PC-3 (cell line): ENCODE measurements around the gene AQP6. TPM values are rescaled to one million over a fixed set of nuclear protein-coding genes. Genes with fewer than 3 reads are reported as not detected.

Experiments
- ATAC-seq: fragments of 200-7000 bp; cut with Tn5 transposase; 2 replicates; pipeline ENCODE4 v1.9.1; 2020; ENCODE audit warnings: mild to moderate bottlenecking, moderate library complexity
- BruUV-seq: library from RNA; stranded (reverse); fragments of 400-500 nt; replicated peaks from 2 replicates; lab custom pipeline; 2021; lab: Mats Ljungman, UMichigan
- CTCF ChIA-PET: fragments of 300-600 bp; sonication (Branson Sonifier 250); formaldehyde crosslinking; loops from one replicate; lab custom pipeline; 2022; ENCODE audit warnings: antibody characterized with exemption; lab: Charles Lee
- POLR2A ChIA-PET: fragments of 300-600 bp; sonication (Branson Sonifier 250); formaldehyde crosslinking; loops from one replicate; lab custom pipeline; 2022; ENCODE audit warnings: antibody characterized with exemption; ENCODE audit not compliant: unreplicated experiment; lab: Charles Lee
- DNase-seq: peaks from one replicate; pipeline ENCODE4 v3.0.0-alpha.2; 2015
- H2AFZ ChIP-seq: fragments of 300-600 bp; sonication (generic); 2 replicates; pipeline ENCODE4 v1.6.0; 2016; ENCODE audit warnings: antibody characterized with exemption, low read length
- H3F3A ChIP-seq: fragments of 300-600 bp; sonication (generic); one replicate; pipeline ENCODE4 v1.6.0; 2017; ENCODE audit warnings: antibody characterized with exemption, low read length, control low read depth, mild to moderate bottlenecking; ENCODE audit not compliant: unreplicated experiment
- H3K27ac ChIP-seq: fragments of 300-600 bp; sonication (generic); 2 replicates; pipeline ENCODE4 v1.5.1; 2016; ENCODE audit warnings: mild to moderate bottlenecking, low read length
- H3K27me3 ChIP-seq: fragments of 300-600 bp; sonication (generic); 2 replicates; pipeline ENCODE4 v1.6.1; 2016; ENCODE audit warnings: low read length, mixed read lengths
- H3K36me3 ChIP-seq: fragments of 300-600 bp; sonication (generic); 2 replicates; pipeline ENCODE4 v1.6.1; 2016; ENCODE audit warnings: low read depth, mixed run types, low read length, mixed read lengths
- H3K4me1 ChIP-seq: fragments of 300-600 bp; sonication (generic); 2 replicates; pipeline ENCODE4 v1.5.1; 2016; ENCODE audit warnings: low read length; ENCODE audit not compliant: insufficient read depth
- H3K4me2 ChIP-seq: fragments of 300-600 bp; sonication (generic); 2 replicates; pipeline ENCODE4 v1.6.0; 2016; ENCODE audit warnings: low read length
- H3K4me3 ChIP-seq: fragments of 300-600 bp; sonication (generic); 2 replicates; pipeline ENCODE4 v1.5.1; 2016; ENCODE audit warnings: mild to moderate bottlenecking, low read length, mixed read lengths
- H3K79me2 ChIP-seq: fragments of 300-600 bp; sonication (generic); 2 replicates; pipeline ENCODE4 v1.6.1; 2017; ENCODE audit warnings: low read length, mixed read lengths
- H3K9ac ChIP-seq: fragments of 300-600 bp; sonication (generic); 2 replicates; pipeline ENCODE4 v1.6.0; 2016; ENCODE audit warnings: mild to moderate bottlenecking, low read length
- H3K9me2 ChIP-seq: fragments of 300-600 bp; sonication (generic); replicated peaks from 2 replicates; pipeline ENCODE4 v1.6.1; 2016; ENCODE audit warnings: mixed run types, low read length, mixed read lengths
- H3K9me3 ChIP-seq: fragments of 300-600 bp; sonication (generic); 2 replicates; pipeline ENCODE4 v1.6.1; 2016; ENCODE audit warnings: low read length, mixed read lengths
- H4K20me1 ChIP-seq: fragments of 300-600 bp; sonication (generic); 2 replicates; pipeline ENCODE4 v1.6.1; 2016; ENCODE audit warnings: low read length, mixed read lengths
- EZH2 ChIP-seq: fragments of 300-600 bp; sonication (generic); IDR thresholded peaks from one replicate; pipeline ENCODE4 v1.6.1; 2017; ENCODE audit warnings: antibody characterized with exemption, mild to moderate bottlenecking, low read length; ENCODE audit not compliant: unreplicated experiment
- EZH2phosphoT487 ChIP-seq: fragments of 300-600 bp; sonication (generic); IDR thresholded peaks from 2 replicates; pipeline ENCODE4 v1.6.1; 2018; ENCODE audit warnings: mild to moderate bottlenecking, antibody characterized with exemption, low read length, borderline replicate concordance
- intact Hi-C: fragments of 100-400 bp; cut with micrococcal nuclease; formaldehyde crosslinking; loops from 2 replicates; pipeline ENCODE4 v1.9.0; 2023
- total RNA-seq: library from RNA; depleted of rRNA; stranded (reverse); fragments of >200 nt; gene quantifications from 2 replicates; pipeline ENCODE4 v1.2.3, GENCODE V29; 2014
- TF ChIP-seq, protein P1 (sequence below): fragments of 300-600 bp; sonication (generic); conservative IDR thresholded peaks from 2 replicates; pipeline ENCODE4 v1.5.1; 2017; ENCODE audit warnings: antibody characterized with exemption, low read depth, mild to moderate bottlenecking, low read length

The AQP6 gene
- total RNA-seq, 1 experiment from 2014 or later: not detected

DNA sequence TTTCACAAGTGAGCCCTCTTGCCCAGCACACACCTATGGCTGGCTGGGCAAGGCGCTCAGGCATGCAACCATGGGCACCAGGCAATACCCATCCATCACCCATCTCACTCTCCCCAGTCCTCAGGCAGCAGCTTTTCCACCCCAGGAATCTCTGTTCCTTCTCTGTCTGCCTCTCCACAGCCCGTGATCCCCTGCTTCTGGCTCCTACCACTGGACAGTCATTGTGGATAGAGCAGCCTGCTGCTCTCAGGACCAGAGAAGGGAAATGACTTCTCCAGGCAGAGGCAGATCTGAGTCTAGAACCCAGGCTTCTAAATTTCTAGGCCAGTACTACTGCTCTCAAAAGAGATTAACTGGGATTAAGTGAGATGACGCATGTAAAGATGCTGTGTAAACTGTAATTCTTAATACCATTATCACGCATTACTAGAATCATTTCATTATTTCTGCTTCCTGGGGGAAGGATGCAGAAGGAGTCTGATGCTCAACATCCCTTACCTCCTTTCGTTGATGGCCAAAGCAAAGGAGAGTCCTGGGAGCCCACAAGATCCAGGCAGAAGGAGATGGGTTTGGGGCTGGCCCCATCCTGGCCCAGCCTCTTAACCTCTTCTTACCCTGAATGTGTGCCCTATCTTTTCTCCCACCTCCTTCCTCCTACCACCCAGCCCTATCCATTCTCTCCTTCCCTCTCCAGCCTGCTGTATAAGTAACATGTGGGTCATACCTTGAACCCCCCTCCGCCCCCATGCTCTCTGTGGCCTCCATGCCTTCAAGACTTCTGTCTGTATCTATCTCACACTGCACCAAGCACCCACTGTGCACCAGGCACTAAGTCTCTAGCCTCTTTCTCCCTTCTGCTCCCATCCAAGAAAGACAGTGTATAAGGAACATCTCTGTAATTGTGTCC is 15.8 kb upstream of the AQP6 start:
- Histone ChIP-seq H3K36me3 (no peaks in the 10 kb centered on the region), H3K9me2 (no peaks in the 10 kb centered on the region), H3K4me3 (no peak overlapping the region), H3K79me2 (no peaks in the 10 kb centered on the region), H3K9ac (no peak overlapping the region), H4K20me1 (no peaks in the 10 kb centered on the region), H3K9me3 (no peaks in the 10 kb centered on the region), H3F3A (no peaks in the 10 kb centered on the region), H2AFZ (no peak overlapping the region), H3K27ac (no peak overlapping the region), H3K4me1 (peaks cover 13% of the 10 kb centered on the region), H3K4me2 (no peak overlapping the region), H3K27me3 (no peaks in the 10 kb centered on the region)
- no TSS peak for BruUV-seq
- ChIA-PET CTCF (no interaction called here), POLR2A (no interaction called here)
- no peak for ATAC-seq
- intact Hi-C loops: no loop called here
- TF ChIP-seq EZH2phosphoT487 (no peak), EZH2 (no peak)
- TF ChIP-seq, protein P1, sequence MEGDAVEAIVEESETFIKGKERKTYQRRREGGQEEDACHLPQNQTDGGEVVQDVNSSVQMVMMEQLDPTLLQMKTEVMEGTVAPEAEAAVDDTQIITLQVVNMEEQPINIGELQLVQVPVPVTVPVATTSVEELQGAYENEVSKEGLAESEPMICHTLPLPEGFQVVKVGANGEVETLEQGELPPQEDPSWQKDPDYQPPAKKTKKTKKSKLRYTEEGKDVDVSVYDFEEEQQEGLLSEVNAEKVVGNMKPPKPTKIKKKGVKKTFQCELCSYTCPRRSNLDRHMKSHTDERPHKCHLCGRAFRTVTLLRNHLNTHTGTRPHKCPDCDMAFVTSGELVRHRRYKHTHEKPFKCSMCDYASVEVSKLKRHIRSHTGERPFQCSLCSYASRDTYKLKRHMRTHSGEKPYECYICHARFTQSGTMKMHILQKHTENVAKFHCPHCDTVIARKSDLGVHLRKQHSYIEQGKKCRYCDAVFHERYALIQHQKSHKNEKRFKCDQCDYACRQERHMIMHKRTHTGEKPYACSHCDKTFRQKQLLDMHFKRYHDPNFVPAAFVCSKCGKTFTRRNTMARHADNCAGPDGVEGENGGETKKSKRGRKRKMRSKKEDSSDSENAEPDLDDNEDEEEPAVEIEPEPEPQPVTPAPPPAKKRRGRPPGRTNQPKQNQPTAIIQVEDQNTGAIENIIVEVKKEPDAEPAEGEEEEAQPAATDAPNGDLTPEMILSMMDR: no peak
- no peak for DNase-seq

DNA sequence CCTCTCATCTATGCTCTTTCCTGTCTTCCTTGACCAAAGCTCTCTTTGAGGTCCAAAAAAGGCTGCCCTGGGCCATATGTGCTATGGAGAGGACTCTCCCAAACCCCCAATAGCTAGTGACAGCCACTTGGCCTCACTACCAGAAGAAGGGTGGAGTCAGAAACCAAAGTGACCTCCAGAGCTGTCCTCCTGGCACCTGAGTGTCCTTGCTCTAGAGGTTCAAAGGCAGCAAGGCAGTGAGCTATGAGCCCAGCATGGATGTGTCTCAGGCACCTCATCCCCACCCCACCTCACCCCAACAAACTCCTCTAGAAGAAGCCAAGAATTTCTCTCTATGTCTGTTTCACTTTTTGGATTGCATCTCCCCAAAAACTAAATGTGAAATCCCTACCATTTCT is 15.2 kb upstream of the AQP6 start:
- no peaks in the 10 kb centered on the region for H3K36me3 ChIP-seq
- ChIA-PET CTCF (no interaction called here), POLR2A (no interaction called here)
- H3K79me2 ChIP-seq: no peaks in the 10 kb centered on the region
- H3K27ac ChIP-seq: no peak overlapping the region
- intact Hi-C loops: no loop called here
- no peak overlapping the region for H2AFZ ChIP-seq
- H3K9ac ChIP-seq: no peak overlapping the region
- peaks cover 16% of the 10 kb centered on the region for H3K4me1 ChIP-seq
- no peaks in the 10 kb centered on the region for H4K20me1 ChIP-seq
- TF ChIP-seq EZH2phosphoT487: no peak
- TF ChIP-seq EZH2: no peak
- TF ChIP-seq, protein P1: no peak
- DNase-seq: no peak
- no TSS peak for BruUV-seq
- H3K27me3 ChIP-seq: no peaks in the 10 kb centered on the region
- no peaks in the 10 kb centered on the region for H3K9me2 ChIP-seq
- no peak overlapping the region for H3K4me2 ChIP-seq
- no peak for ATAC-seq
- no peak overlapping the region for H3K4me3 ChIP-seq
- H3K9me3 ChIP-seq: no peaks in the 10 kb centered on the region
- H3F3A ChIP-seq: no peaks in the 10 kb centered on the region
